ENCODE measurements around the gene SLC24A3. TPM values are rescaled to one million over a fixed set of nuclear protein-coding genes. Genes with fewer than 3 reads are reported as not detected.
A peak's percentile ranks its signal among the peaks of the same experiment; 100 is the strongest.

SLC24A3 gene
- total and polyA plus RNA-seq, 2 of the 13 experiments (the other 11 are each of a cell fraction or from before 2014, with no cell fraction given) = not detected

- TF ChIP-seq ZKSCAN8 (CRISPR knock-in tag; IDR thresholded peaks at IDR 0.05; ENCODE audit: borderline replicate concordance) = no peak
- no peak for TF ChIP-seq ATM (IDR thresholded peaks at IDR 0.05; ENCODE audit: borderline replicate concordance)
- no peak; the same call in 1 of the 2 replicates for TF ChIP-seq ZNF501 (CRISPR knock-in tag; IDR thresholded peaks at IDR 0.05)
- no peak for TF ChIP-seq ZNF138 (CRISPR knock-in tag; IDR thresholded peaks at IDR 0.05; ENCODE audit: low read depth)
- TF ChIP-seq JUNB (CRISPR knock-in tag; IDR thresholded peaks at IDR 0.05; ENCODE audit: borderline replicate concordance) = no peak
- TF ChIP-seq MAF1 (CRISPR knock-in tag; IDR thresholded peaks at IDR 0.05; ENCODE audit: borderline replicate concordance) = no peak
- TF ChIP-seq ZNF260 (CRISPR knock-in tag; IDR thresholded peaks at IDR 0.05; ENCODE audit: borderline replicate concordance, low read depth) = no peak
- no peak for TF ChIP-seq DRAP1 (CRISPR knock-in tag; IDR thresholded peaks at IDR 0.05)
- no peak for TF ChIP-seq ZNF34 (CRISPR knock-in tag; IDR thresholded peaks at IDR 0.05; ENCODE audit: borderline replicate concordance)
- TF ChIP-seq ZFP36L1 (CRISPR knock-in tag; IDR thresholded peaks at IDR 0.05) = no peak
- TF ChIP-seq ZMYM2 (CRISPR knock-in tag; IDR thresholded peaks at IDR 0.05) = 0 out of 2 replicates have a peak, but pooled peaks have one; percentile 17
- peak; percentile 24; the same call in 1 of the 2 replicates for TF ChIP-seq ZBTB25 (CRISPR knock-in tag; IDR thresholded peaks at IDR 0.05)
- TF ChIP-seq RERE (CRISPR knock-in tag; IDR thresholded peaks at IDR 0.05; ENCODE audit: low read depth) = no peak
- TF ChIP-seq AHDC1 (CRISPR knock-in tag; IDR thresholded peaks at IDR 0.05; ENCODE audit: borderline replicate concordance) = no peak
- no peak for TF ChIP-seq NFIC (IDR thresholded peaks at IDR 0.05; ENCODE audit: low read length)
- no peak for TF ChIP-seq NAIF1 (CRISPR knock-in tag; IDR thresholded peaks at IDR 0.05; ENCODE audit: borderline replicate concordance)
Observed at GRCh38 chr20:19758501-19759331, 546.3 kb downstream of the SLC24A3 start (continued).
